KMS-11 (cell line): ENCODE results near the gene DNAJC5G.

Experiments
- H2AFZ ChIP-seq: fragments of 200-600 bp; sonication (generic); 2 replicates; pipeline ENCODE4 v1.6.1; 2016; ENCODE audit warnings: antibody characterized with exemption, mixed run types, low read depth
- H3K27ac ChIP-seq: fragments of 200-600 bp; sonication (generic); 2 replicates; pipeline ENCODE4 v1.6.1; 2016; ENCODE audit warnings: mild to moderate bottlenecking, mixed run types
- H3K27me3 ChIP-seq: fragments of 200-600 bp; sonication (generic); 2 replicates; pipeline ENCODE4 v1.6.1; 2017; ENCODE audit warnings: mild to moderate bottlenecking, low read depth, mixed run types, moderate library complexity; ENCODE audit not compliant: insufficient read depth
- H3K36me3 ChIP-seq: fragments of 200-600 bp; sonication (generic); 2 replicates; pipeline ENCODE4 v1.6.1; 2017; ENCODE audit warnings: mild to moderate bottlenecking, mixed run types; ENCODE audit not compliant: insufficient read depth
- H3K4me1 ChIP-seq: fragments of 200-600 bp; sonication (generic); 2 replicates; pipeline ENCODE4 v1.6.1; 2016; ENCODE audit warnings: mild to moderate bottlenecking, low read depth, mixed run types; ENCODE audit not compliant: poor library complexity, severe bottlenecking
- H3K4me2 ChIP-seq: fragments of 200-600 bp; sonication (generic); 2 replicates; pipeline ENCODE4 v1.7.0; 2016; ENCODE audit warnings: mild to moderate bottlenecking, mixed run types
- H3K4me3 ChIP-seq: fragments of 200-600 bp; sonication (generic); IDR thresholded peaks from 2 replicates; pipeline ENCODE4 v1.6.1; 2017; ENCODE audit warnings: low read depth, low read length, mixed read lengths; ENCODE audit not compliant: insufficient read depth
- H3K79me2 ChIP-seq: fragments of 200-600 bp; sonication (generic); 2 replicates; pipeline ENCODE4 v1.6.1; 2016; ENCODE audit warnings: low read depth, mixed run types; ENCODE audit not compliant: insufficient read depth
- H3K9ac ChIP-seq: fragments of 200-600 bp; sonication (generic); 2 replicates; pipeline ENCODE4 v1.6.1; 2016; ENCODE audit warnings: mild to moderate bottlenecking, mixed run types
- H4K20me1 ChIP-seq: fragments of 200-600 bp; sonication (generic); 2 replicates; pipeline ENCODE4 v1.6.1; 2016; ENCODE audit warnings: mild to moderate bottlenecking, mixed run types; ENCODE audit not compliant: insufficient read depth
- TF ChIP-seq, protein P1 (sequence below): fragments of 200-600 bp; sonication (generic); conservative IDR thresholded peaks from 2 replicates; pipeline ENCODE4 v1.6.1; 2017; ENCODE audit warnings: low read depth, mild to moderate bottlenecking, antibody characterized with exemption, low read length, moderate library complexity, mixed read lengths

Gene DNAJC5G

DNA sequence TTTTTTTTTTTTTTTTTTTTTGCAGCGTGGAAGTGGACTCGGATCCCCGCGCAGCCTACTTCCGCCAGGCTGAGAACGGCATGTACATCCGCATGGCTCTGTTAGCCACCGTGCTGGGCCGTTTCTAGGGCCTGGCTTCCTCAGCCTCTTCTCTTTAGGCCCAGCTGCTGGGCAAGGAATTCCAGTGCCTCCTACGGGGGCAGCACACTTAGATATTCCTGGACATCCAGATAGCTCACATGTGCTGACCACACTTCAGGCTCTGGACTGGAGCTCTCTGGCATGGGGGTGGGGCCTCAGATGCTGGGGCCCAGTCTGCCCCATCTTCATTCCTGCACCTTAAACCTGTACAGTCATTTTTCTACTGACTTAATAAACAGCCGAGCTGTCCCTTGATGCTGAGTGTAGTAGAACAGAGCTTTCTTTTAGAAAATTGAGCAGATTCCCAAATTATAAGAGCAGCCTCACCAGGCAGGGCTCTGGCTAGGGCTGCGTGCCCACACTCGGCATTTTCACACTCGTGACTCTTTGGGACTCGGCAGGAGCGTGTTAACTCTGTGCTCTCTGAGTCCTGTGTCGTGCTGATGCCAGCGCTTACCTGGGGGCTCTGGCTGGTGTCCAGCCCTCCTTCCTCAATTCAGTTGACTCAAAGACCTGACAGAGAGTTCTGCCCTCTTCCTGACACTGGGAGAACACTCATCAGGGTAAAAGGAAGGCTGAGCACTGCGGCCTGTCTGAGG, 31.7 kb upstream of the DNAJC5G start:
- TF ChIP-seq, protein P1, sequence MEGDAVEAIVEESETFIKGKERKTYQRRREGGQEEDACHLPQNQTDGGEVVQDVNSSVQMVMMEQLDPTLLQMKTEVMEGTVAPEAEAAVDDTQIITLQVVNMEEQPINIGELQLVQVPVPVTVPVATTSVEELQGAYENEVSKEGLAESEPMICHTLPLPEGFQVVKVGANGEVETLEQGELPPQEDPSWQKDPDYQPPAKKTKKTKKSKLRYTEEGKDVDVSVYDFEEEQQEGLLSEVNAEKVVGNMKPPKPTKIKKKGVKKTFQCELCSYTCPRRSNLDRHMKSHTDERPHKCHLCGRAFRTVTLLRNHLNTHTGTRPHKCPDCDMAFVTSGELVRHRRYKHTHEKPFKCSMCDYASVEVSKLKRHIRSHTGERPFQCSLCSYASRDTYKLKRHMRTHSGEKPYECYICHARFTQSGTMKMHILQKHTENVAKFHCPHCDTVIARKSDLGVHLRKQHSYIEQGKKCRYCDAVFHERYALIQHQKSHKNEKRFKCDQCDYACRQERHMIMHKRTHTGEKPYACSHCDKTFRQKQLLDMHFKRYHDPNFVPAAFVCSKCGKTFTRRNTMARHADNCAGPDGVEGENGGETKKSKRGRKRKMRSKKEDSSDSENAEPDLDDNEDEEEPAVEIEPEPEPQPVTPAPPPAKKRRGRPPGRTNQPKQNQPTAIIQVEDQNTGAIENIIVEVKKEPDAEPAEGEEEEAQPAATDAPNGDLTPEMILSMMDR: no peak
- no peaks in the 10 kb centered on the region; the same call in 1 of the 2 replicates for H3K27me3 ChIP-seq
- no peak overlapping the region for H2AFZ ChIP-seq
- no peaks in the 10 kb centered on the region for H3K4me1 ChIP-seq
- H3K4me2 ChIP-seq: no peak overlapping the region
- peaks cover 7% of the 10 kb centered on the region; the same call in 1 of the 2 replicates for H3K36me3 ChIP-seq
- no peaks in the 10 kb centered on the region for H3K79me2 ChIP-seq
- H4K20me1 ChIP-seq: no peaks in the 10 kb centered on the region
- H3K9ac ChIP-seq: no peak overlapping the region
- H3K27ac ChIP-seq: no peak overlapping the region
- no peak overlapping the region for H3K4me3 ChIP-seq

DNA sequence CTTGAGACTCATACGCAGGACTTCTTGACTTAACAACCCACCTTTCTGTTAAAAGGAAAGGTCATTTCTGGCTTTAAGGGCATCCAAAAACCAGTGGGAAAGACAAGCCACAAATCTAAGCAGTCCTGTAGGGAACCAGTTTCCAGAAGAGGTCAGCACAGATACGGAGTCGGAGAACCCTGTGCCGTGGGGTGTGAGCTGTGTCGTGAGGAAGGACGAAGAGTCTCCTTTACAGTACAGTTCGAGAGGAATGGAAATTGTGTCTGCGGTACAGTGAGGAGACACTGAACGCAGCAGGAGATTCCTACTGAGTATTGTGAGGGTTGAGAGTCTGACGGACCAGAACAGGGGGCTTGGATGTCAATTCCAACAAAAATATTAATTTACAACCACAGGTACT, 30.1 kb upstream of the DNAJC5G start:
- Histone ChIP-seq H3K4me3 (no peak overlapping the region), H3K79me2 (no peaks in the 10 kb centered on the region), H3K27me3 (no peaks in the 10 kb centered on the region; the same call in 1 of the 2 replicates), H3K27ac (no peak overlapping the region), H2AFZ (no peak overlapping the region), H3K9ac (no peak overlapping the region), H3K36me3 (peaks cover 7% of the 10 kb centered on the region; the same call in 1 of the 2 replicates), H4K20me1 (no peaks in the 10 kb centered on the region), H3K4me1 (no peaks in the 10 kb centered on the region), H3K4me2 (no peak overlapping the region)
- TF ChIP-seq, protein P1: no peak

DNA sequence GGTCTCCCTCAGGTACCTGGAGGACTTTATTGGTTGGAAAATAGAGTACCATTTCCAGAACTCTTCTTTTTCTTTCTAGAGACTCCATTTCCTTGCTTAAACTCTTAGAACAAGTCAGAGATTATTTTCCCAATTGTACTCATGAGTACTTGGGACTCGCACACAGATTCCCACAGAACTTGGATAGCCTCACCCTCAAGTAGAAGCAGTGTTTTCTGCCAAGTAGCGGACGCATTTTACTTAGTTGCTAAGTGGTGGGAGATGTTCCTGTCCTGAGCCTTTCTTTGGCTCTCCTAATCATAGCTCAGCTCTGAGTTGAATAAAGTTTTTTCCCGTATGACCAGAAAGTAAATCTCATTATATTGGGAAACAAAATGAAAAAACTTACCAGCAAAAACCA, 29.6 kb upstream of the DNAJC5G start:
- no peak overlapping the region for H3K27ac ChIP-seq
- H2AFZ ChIP-seq: no peak overlapping the region
- TF ChIP-seq, protein P1: no peak
- peaks cover 7% of the 10 kb centered on the region; the same call in 1 of the 2 replicates for H3K36me3 ChIP-seq
- no peak overlapping the region for H3K4me2 ChIP-seq
- H3K27me3 ChIP-seq: no peaks in the 10 kb centered on the region; the same call in 1 of the 2 replicates
- H3K4me3 ChIP-seq: no peak overlapping the region
- H4K20me1 ChIP-seq: no peaks in the 10 kb centered on the region
- no peak overlapping the region for H3K9ac ChIP-seq
- H3K4me1 ChIP-seq: no peaks in the 10 kb centered on the region
- no peaks in the 10 kb centered on the region for H3K79me2 ChIP-seq

DNA sequence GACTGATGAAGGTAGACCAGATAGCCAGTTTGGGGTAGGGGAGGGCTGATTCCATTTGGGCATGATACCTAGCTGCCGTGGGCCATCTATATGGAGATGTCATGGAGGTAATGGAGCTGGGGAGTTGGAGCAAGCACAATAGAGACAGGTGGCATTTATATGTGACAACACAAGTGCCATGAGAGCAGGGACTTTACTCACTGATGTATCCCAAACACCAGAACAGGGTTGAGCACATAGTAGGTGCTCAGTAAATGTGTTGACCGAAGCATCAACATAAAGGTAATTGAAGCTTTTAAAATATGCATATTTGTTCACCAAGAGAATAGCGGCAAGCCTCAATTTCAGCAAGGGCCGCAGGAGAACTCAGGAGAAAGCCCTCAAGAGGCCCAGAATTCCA, 27.3 kb upstream of the DNAJC5G start:
- Histone ChIP-seq H3K27ac (no peak overlapping the region), H3K79me2 (no peaks in the 10 kb centered on the region), H3K27me3 (peaks cover 3% of the 10 kb centered on the region; the same call in 1 of the 2 replicates), H3K4me2 (no peak overlapping the region), H3K9ac (no peak overlapping the region), H4K20me1 (no peaks in the 10 kb centered on the region), H3K4me1 (no peaks in the 10 kb centered on the region), H2AFZ (no peak overlapping the region), H3K36me3 (no peaks in the 10 kb centered on the region; the same call in 1 of the 2 replicates), H3K4me3 (no peak overlapping the region)
- TF ChIP-seq, protein P1: no peak
